ENCODE measurements around the gene RAMP3.

The RAMP3 gene

GRCh38 chr7:45219801-45220435 lies 62.3 kb downstream of the RAMP3 start:
- no peak for DNase-seq (ENCODE audit: low read depth in 2 of 3, low spot score in 1 of 3)

- no peak for DNase-seq (ENCODE audit: low read depth in 2 of 3, low spot score in 1 of 3)
Observed at GRCh38 chr7:45220846-45221618, 63.4 kb downstream of the RAMP3 start.

GRCh38 chr7:45221896-45222604 lies 64.5 kb downstream of the RAMP3 start:
- DNase-seq (ENCODE audit: low read depth in 2 of 3, low spot score in 1 of 3), result no peak

GRCh38 chr7:45223078-45223477 lies 65.5 kb downstream of the RAMP3 start:
- DNase-seq (ENCODE audit: low read depth in 2 of 3, low spot score in 1 of 3), result no peak

- DNase-seq (ENCODE audit: low read depth in 2 of 3, low spot score in 1 of 3), result no peak
Observed at GRCh38 chr7:45223728-45224630, 66.4 kb downstream of the RAMP3 start.

- DNase-seq (ENCODE audit: low read depth in 2 of 3, low spot score in 1 of 3), result no peak
Observed at GRCh38 chr7:45224832-45225231, 67.2 kb downstream of the RAMP3 start.

- DNase-seq (ENCODE audit: low read depth in 2 of 3, low spot score in 1 of 3), result no peak
Observed at GRCh38 chr7:45225311-45225947, 67.8 kb downstream of the RAMP3 start.

- DNase-seq (ENCODE audit: low read depth in 2 of 3, low spot score in 1 of 3), result no peak
Observed at GRCh38 chr7:45225948-45226335, 68.4 kb downstream of the RAMP3 start.

GRCh38 chr7:45229156-45229920 lies 71.7 kb downstream of the RAMP3 start:
- DNase-seq (ENCODE audit: low read depth in 2 of 3, low spot score in 1 of 3), result no peak

- DNase-seq (ENCODE audit: low read depth in 2 of 3, low spot score in 1 of 3), result no peak
Observed at GRCh38 chr7:45230083-45230482, 72.5 kb downstream of the RAMP3 start.

GRCh38 chr7:45230611-45231165 lies 73.1 kb downstream of the RAMP3 start:
- DNase-seq (ENCODE audit: low read depth in 2 of 3, low spot score in 1 of 3), result no peak

- DNase-seq (ENCODE audit: low read depth in 2 of 3, low spot score in 1 of 3), result no peak
Observed at GRCh38 chr7:45233249-45233775, 75.7 kb downstream of the RAMP3 start.

All from stimulated activated CD4-positive, alpha-beta T cell treated with anti-CD3 and anti-CD28 coated beads, Interleukin-12 subunit alpha, Interleukin-12 subunit beta, amount 100 ng/mL, for 48 hours (primary cell).